Type B pancreatic cell (in vitro differentiated cells): ENCODE measurements around the gene GNB4. TPM values are rescaled to one million over a fixed set of nuclear protein-coding genes. Genes with fewer than 3 reads are reported as not detected.
A peak's percentile ranks its signal among the peaks of the same experiment; 100 is the strongest.

ENCODE experiments used
- DNase-seq: peaks from one replicate; pipeline ENCODE4 v3.0.0; 2021; ENCODE audit warnings: mixed read lengths; ENCODE audit not compliant: unreplicated experiment; ENCODE audit errors: extremely low spot score
- H3K27ac Mint-ChIP-seq: 2 replicates; pipeline ENCODE4 v1.8.0; 2021; ENCODE audit warnings: mild to moderate bottlenecking, mixed read lengths
- H3K27me3 Mint-ChIP-seq: 2 replicates; pipeline ENCODE4 v1.8.0; 2021; ENCODE audit warnings: mixed read lengths
- H3K36me3 Mint-ChIP-seq: 2 replicates; pipeline ENCODE4 v1.8.0; 2021; ENCODE audit warnings: mixed read lengths
- H3K4me1 Mint-ChIP-seq: one replicate; pipeline ENCODE4 v1.8.0; 2021; ENCODE audit warnings: mixed read lengths; ENCODE audit not compliant: unreplicated experiment
- H3K4me3 Mint-ChIP-seq: 2 replicates; pipeline ENCODE4 v1.8.0; 2021; ENCODE audit warnings: mild to moderate bottlenecking, mixed read lengths
- H3K9me3 Mint-ChIP-seq: 2 replicates; pipeline ENCODE4 v1.8.0; 2021; ENCODE audit warnings: mixed read lengths
- CTCF ChIP-seq: fragments of 200-600 bp; sonication (generic); conservative IDR thresholded peaks from 2 replicates; pipeline ENCODE4 v1.5.0; 2021; ENCODE audit warnings: antibody characterized with exemption, mild to moderate bottlenecking
- long read RNA-seq: library from polyadenylated mRNA; unstranded; transcript quantifications from one replicate; pipeline ENCODE4 v2.0.0, GENCODE V29; 2020
- total RNA-seq: library from RNA; stranded (reverse); gene quantifications from 2 replicates; pipeline ENCODE4 v1.2.1, GENCODE V29; 2021; ENCODE audit warnings: low replicate concordance

GNB4 gene
- 11.9 and 26.8 TPM in 2 replicates for total RNA-seq
- long read RNA-seq, full-length matches to known transcripts, result 19 of 23 reads
- long read RNA-seq, partial matches to known transcripts, result 0 of 23 reads
- long read RNA-seq, other reads (novel, unspliced or antisense), result 4 of 23 reads

GRCh38 chr3:179451265-179452175, at the start of gene GNB4:
GNB4 (minus strand) TSS chr3:179451470; CDS start chr3:179426200, 25,270 bp downstream.
- H3K27ac Mint-ChIP-seq, result peak within 1 kb of the TSS; percentile 94
- peaks cover 29% of the 10 kb centered on the region for H3K4me1 Mint-ChIP-seq

DNA sequence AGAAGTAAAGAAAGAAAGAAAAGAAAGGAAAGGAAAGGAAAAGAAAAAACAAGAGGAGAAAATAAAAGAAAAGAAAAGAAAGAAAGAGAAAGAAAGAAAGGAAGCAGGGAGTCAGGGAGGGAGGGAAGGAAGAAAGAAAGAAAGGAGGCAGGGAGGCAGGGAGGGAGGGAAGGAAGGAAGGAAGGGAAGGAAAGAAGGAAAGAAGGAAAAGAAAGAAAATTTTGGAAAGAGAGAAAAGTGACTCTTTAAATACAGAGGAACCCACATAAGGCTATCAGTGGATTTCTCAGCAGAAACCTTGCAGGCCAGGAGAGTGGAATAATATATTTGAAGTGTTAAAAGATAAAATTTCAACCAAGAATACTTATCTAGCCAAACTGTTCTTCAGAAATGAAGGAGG, 44.2 kb upstream of the GNB4 start:
- Mint-ChIP-seq H3K4me3 (no peak overlapping the region), H3K27me3 (peaks cover 5% of the 10 kb centered on the region), H3K4me1 (no peaks in the 10 kb centered on the region), H3K36me3 (no peaks in the 10 kb centered on the region), H3K27ac (no peak overlapping the region), H3K9me3 (peaks cover 16% of the 10 kb centered on the region)
- TF ChIP-seq CTCF, result no peak
- no peak for DNase-seq

More at GRCh38 chr3:179451265-179452175, at the start of gene GNB4:
- Mint-ChIP-seq H3K36me3 (peaks cover 4% of the 10 kb centered on the region), H3K4me3 (peak within 1 kb of the TSS; percentile 92), H3K9me3 (no peaks in the 10 kb centered on the region), H3K27me3 (peaks cover 32% of the 10 kb centered on the region)
- no peak for TF ChIP-seq CTCF
- peak; percentile 92 for DNase-seq

DNA sequence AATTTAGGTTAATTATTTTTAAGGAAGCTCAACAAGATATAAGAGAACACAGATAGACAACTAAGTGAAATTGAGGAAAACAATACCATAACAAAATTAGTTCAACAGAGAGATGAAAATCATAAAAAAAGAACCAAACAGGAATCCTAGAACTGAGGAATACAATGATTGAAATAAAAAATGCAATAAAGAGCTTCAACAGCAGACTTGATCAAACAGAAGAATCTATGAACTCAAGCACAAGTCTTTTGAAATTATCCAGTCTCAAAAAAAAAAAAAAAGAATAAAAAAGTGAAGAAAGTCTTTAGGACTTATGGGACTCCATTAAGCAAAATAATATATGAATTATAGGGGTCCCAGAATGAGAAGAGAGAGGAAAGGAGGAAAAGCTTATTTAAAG, 42.0 kb upstream of the GNB4 start:
- Mint-ChIP-seq H3K9me3 (peaks cover 16% of the 10 kb centered on the region), H3K4me1 (no peaks in the 10 kb centered on the region)
- no peak for DNase-seq

GRCh38 chr3:179488213-179488612, 36.9 kb upstream of the GNB4 start:
- no peak for DNase-seq
- no peak overlapping the region for H3K4me3 Mint-ChIP-seq
- no peak overlapping the region for H3K27ac Mint-ChIP-seq
- H3K4me1 Mint-ChIP-seq, result no peaks in the 10 kb centered on the region
- no peaks in the 10 kb centered on the region for H3K36me3 Mint-ChIP-seq
- peaks cover 5% of the 10 kb centered on the region for H3K9me3 Mint-ChIP-seq
- TF ChIP-seq CTCF, result no peak
- H3K27me3 Mint-ChIP-seq, result no peaks in the 10 kb centered on the region

More for the DNA sequence above, 42.0 kb upstream of the GNB4 start:
- Mint-ChIP-seq H3K27me3 (peaks cover 3% of the 10 kb centered on the region), H3K27ac (no peak overlapping the region), H3K36me3 (no peaks in the 10 kb centered on the region), H3K4me3 (no peak overlapping the region)
- TF ChIP-seq CTCF, result no peak

DNA sequence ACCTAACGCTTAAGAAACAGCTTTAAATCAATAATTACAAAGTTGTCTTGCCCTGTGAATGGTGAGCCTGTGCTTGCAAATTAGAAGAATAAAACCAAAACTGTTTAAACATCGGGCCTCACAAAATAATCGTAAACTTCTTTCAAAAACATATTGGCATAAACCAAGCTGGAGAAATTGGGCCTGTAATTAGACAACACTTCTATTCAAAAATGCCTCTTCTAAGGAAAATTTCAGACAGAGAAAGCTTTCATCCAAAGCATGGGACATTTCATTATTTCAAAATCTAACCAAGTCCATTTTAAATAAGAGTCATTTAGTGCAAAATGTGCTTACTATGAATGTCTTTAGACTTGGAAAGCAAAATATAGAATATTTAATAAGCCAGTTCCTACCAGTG, 35.5 kb upstream of the GNB4 start:
- TF ChIP-seq CTCF, result no peak
- no peak for DNase-seq
- Mint-ChIP-seq H3K36me3 (no peaks in the 10 kb centered on the region), H3K27ac (no peak overlapping the region), H3K4me1 (no peaks in the 10 kb centered on the region), H3K4me3 (no peak overlapping the region), H3K9me3 (no peaks in the 10 kb centered on the region), H3K27me3 (no peaks in the 10 kb centered on the region)
